GM12891 (cell line): ENCODE measurements around the gene RPS6KA2.

Experiments
- PAX5 ChIP-seq: IDR thresholded peaks from 2 replicates; pipeline ENCODE4 v1.6.1; 2011; ENCODE audit warnings: low read length, moderate library complexity, mild to moderate bottlenecking; ENCODE audit not compliant: insufficient read depth, severe bottlenecking
- POLR2A ChIP-seq: IDR thresholded peaks from 2 replicates; pipeline ENCODE4 v1.6.1; 2011; ENCODE audit warnings: low read depth, low read length, control low read depth
- POLR2AphosphoS5 ChIP-seq: IDR thresholded peaks from 2 replicates; pipeline ENCODE4 v1.6.1; 2011; ENCODE audit warnings: low read depth, low read length, control low read depth
- POU2F2 ChIP-seq: IDR thresholded peaks from 2 replicates; pipeline ENCODE4 v1.6.1; 2011; ENCODE audit warnings: low read depth, mild to moderate bottlenecking, control low read depth, low read length, moderate library complexity
- SPI1 ChIP-seq: IDR thresholded peaks from 2 replicates; pipeline ENCODE4 v1.6.1; 2011; ENCODE audit warnings: low read depth, low read length, control low read depth
- TAF1 ChIP-seq: IDR thresholded peaks from 2 replicates; pipeline ENCODE4 v1.6.1; 2011; ENCODE audit warnings: low read depth, low read length, control low read depth

GRCh38 chr6:166625356-166625755 lies 1.7 kb downstream of the RPS6KA2 start:
- TF ChIP-seq POLR2AphosphoS5, result no peak
- no peak for TF ChIP-seq POLR2A
- no peak for TF ChIP-seq TAF1
- TF ChIP-seq POU2F2, result no peak
- no peak for TF ChIP-seq SPI1
- no peak for TF ChIP-seq PAX5
